Measurements from ENCODE around the gene SLC26A1. TPM values are rescaled to one million over a fixed set of nuclear protein-coding genes. Genes with fewer than 3 reads are reported as not detected.

Gene SLC26A1
- polyA plus RNA-seq, 1 donor (not counting 4 experiments of a cell fraction or from before 2014, with no cell fraction given), result not detected

- dilution Hi-C loops (cut with MboI; ENCODE audit: extremely low pct_ligation_motif_present, low sequenced_read_pairs), result no loop called here
- Histone ChIP-seq H3K9me1 (ENCODE audit: control insufficient read depth, extremely low read depth, insufficient read depth, low read length) (no peaks in the 10 kb centered on the region), H3K4me3 (ENCODE audit: control insufficient read depth in 2 of 3, extremely low read depth in 1 of 3, insufficient read depth in 2 of 3, low read depth in 1 of 3, low read length in 3 of 3) (no peak overlapping the region), H3K36me3 (ENCODE audit: control insufficient read depth in 2 of 2, extremely low read depth in 1 of 2, insufficient read depth in 2 of 2, low read length in 2 of 2) (peaks cover 0 to 4% of the 10 kb centered on the region in 2 experiments), H3K9ac (ENCODE audit: control insufficient read depth, extremely low read depth, insufficient read depth, low read length) (no peak overlapping the region), H3K27me3 (ENCODE audit: control insufficient read depth, extremely low read depth, insufficient read depth, low read length) (peaks cover 11% of the 10 kb centered on the region), H3K4me2 (ENCODE audit: control insufficient read depth, extremely low read depth, insufficient read depth, low read depth, low read length) (no peak overlapping the region), H3K27ac (ENCODE audit: control insufficient read depth, insufficient read depth, low read length) (no peak overlapping the region), H3K79me2 (ENCODE audit: control insufficient read depth, insufficient read depth, low read length) (no peaks in the 10 kb centered on the region), H3K4me1 (ENCODE audit: control insufficient read depth, extremely low read depth, insufficient read depth, low read length) (peaks cover 3% of the 10 kb centered on the region), H4K20me1 (ENCODE audit: control insufficient read depth, extremely low read depth, insufficient read depth, low read length) (peaks cover 3% of the 10 kb centered on the region), H3K9me3 (ENCODE audit: control insufficient read depth, low read depth, low read length) (no peaks in the 10 kb centered on the region), H2AFZ (ENCODE audit: control insufficient read depth, low read length) (no peak overlapping the region)
- no peak for FAIRE-seq
- TF ChIP-seq EZH2 (IDR thresholded peaks at IDR 0.05; ENCODE audit: low read length) (no peak), CTCF (optimal IDR thresholded peaks at IDR 0.05 in 1 of 3, IDR thresholded peaks at IDR 0.05 in 1 of 3, conservative IDR thresholded peaks at IDR 0.05 in 1 of 3; ENCODE audit: extremely low read depth in 1 of 3, insufficient read depth in 2 of 3, low read length in 3 of 3) (no peak)
- no peak for DNase-seq (ENCODE audit: low read depth, low spot score)
Measured at GRCh38 chr4:1026115-1026514, 32.9 kb upstream of the SLC26A1 start.

- Histone ChIP-seq H4K20me1 (ENCODE audit: control insufficient read depth, extremely low read depth, insufficient read depth, low read length) (peaks cover 3% of the 10 kb centered on the region), H3K9me1 (ENCODE audit: control insufficient read depth, extremely low read depth, insufficient read depth, low read length) (no peaks in the 10 kb centered on the region), H3K9ac (ENCODE audit: control insufficient read depth, extremely low read depth, insufficient read depth, low read length) (no peak overlapping the region), H3K4me2 (ENCODE audit: control insufficient read depth, extremely low read depth, insufficient read depth, low read depth, low read length) (no peak overlapping the region), H3K4me1 (ENCODE audit: control insufficient read depth, extremely low read depth, insufficient read depth, low read length) (peaks cover 3% of the 10 kb centered on the region), H3K9me3 (ENCODE audit: control insufficient read depth, low read depth, low read length) (no peaks in the 10 kb centered on the region), H3K4me3 (ENCODE audit: control insufficient read depth in 2 of 3, extremely low read depth in 1 of 3, insufficient read depth in 2 of 3, low read depth in 1 of 3, low read length in 3 of 3) (no peak overlapping the region), H3K27ac (ENCODE audit: control insufficient read depth, insufficient read depth, low read length) (no peak overlapping the region), H3K36me3 (ENCODE audit: control insufficient read depth in 2 of 2, extremely low read depth in 1 of 2, insufficient read depth in 2 of 2, low read length in 2 of 2) (peaks cover 0 to 4% of the 10 kb centered on the region in 2 experiments), H3K79me2 (ENCODE audit: control insufficient read depth, insufficient read depth, low read length) (no peaks in the 10 kb centered on the region), H3K27me3 (ENCODE audit: control insufficient read depth, extremely low read depth, insufficient read depth, low read length) (peaks cover 4% of the 10 kb centered on the region), H2AFZ (ENCODE audit: control insufficient read depth, low read length) (no peak overlapping the region)
- no peak for DNase-seq (ENCODE audit: low read depth, low spot score)
- TF ChIP-seq EZH2 (IDR thresholded peaks at IDR 0.05; ENCODE audit: low read length), result no peak
- no peak for TF ChIP-seq CTCF (optimal IDR thresholded peaks at IDR 0.05 in 1 of 3, IDR thresholded peaks at IDR 0.05 in 1 of 3, conservative IDR thresholded peaks at IDR 0.05 in 1 of 3; ENCODE audit: extremely low read depth in 1 of 3, insufficient read depth in 2 of 3, low read length in 3 of 3)
- no peak for FAIRE-seq
- dilution Hi-C loops (cut with MboI; ENCODE audit: extremely low pct_ligation_motif_present, low sequenced_read_pairs), result no loop called here
Measured at GRCh38 chr4:1024882-1025545, 31.8 kb upstream of the SLC26A1 start.
